SK-N-SH (cell line): ENCODE results near the gene GRK2. TPM values are rescaled to one million over a fixed set of nuclear protein-coding genes. Genes with fewer than 3 reads are reported as not detected.

Source experiments
- CTCF ChIA-PET: fragments of 300-600, 350-600 bp; formaldehyde crosslinking; extraction: SDS; loops from one replicate; lab custom pipeline; 2021; lab: Yijun Ruan, JAX
- POLR2A ChIA-PET: fragments of 350-600 bp; sonication (Branson Sonifier 250); formaldehyde crosslinking; extraction: SDS; loops from one replicate; lab custom pipeline; 2020; ENCODE audit warnings: antibody characterized with exemption, inconsistent platforms; lab: Yijun Ruan, JAX
- DNase-seq: peaks from one replicate; pipeline ENCODE4 v3.0.0; 2012
- H2AFZ ChIP-seq: fragments of 200-600 bp; sonication (generic); 2 replicates; pipeline ENCODE4 v1.8.1; 2016; ENCODE audit warnings: antibody characterized with exemption, mild to moderate bottlenecking, low read depth
- H3F3A ChIP-seq: fragments of 200-600 bp; sonication (generic); replicated peaks from 2 replicates; pipeline ENCODE3; 2016; ENCODE audit warnings: antibody characterized with exemption, mild to moderate bottlenecking; ENCODE audit not compliant: insufficient read depth
- H3K27ac ChIP-seq, 2 experiments: fragments of 200-500 bp in 1 of 2; fragments of 200-600 bp in 1 of 2; sonication (Bioruptor generic) in 1 of 2; sonication (generic), shearing (Covaris generic) in 1 of 2; 2 replicates each; pipeline versions ENCODE4 v1.5.1 to v1.6.1; 2014 to 2016; ENCODE audit warnings: low read depth in 2 of 2, inconsistent platforms in 1 of 2, low read length in 1 of 2, mild to moderate bottlenecking in 1 of 2, mixed read lengths in 1 of 2
- H3K27me3 ChIP-seq: fragments of 200-600 bp; sonication (generic), shearing (Covaris generic); 2 replicates; pipeline ENCODE4 v1.6.1; 2016; ENCODE audit warnings: mixed run types; ENCODE audit not compliant: insufficient read depth
- H3K36me3 ChIP-seq, 2 experiments: fragments of 200-500 bp in 1 of 2; fragments of 200-600 bp in 1 of 2; sonication (Bioruptor generic) in 1 of 2; sonication (generic) in 1 of 2; replicated peaks in 1 of 2; 2 replicates each; pipeline versions ENCODE3 to v1.5.1; 2014 to 2016; ENCODE audit warnings: low read length in 1 of 2, mild to moderate bottlenecking in 1 of 2; ENCODE audit not compliant: insufficient read depth in 2 of 2, control insufficient read depth in 1 of 2
- H3K4me1 ChIP-seq, 2 experiments: fragments of 200-500 bp in 1 of 2; fragments of 200-600 bp in 1 of 2; sonication (Bioruptor generic) in 1 of 2; sonication (generic), shearing (Covaris generic) in 1 of 2; 2 replicates each; pipeline versions ENCODE4 v1.5.1 to v1.6.1; 2014 to 2016; ENCODE audit warnings: low read depth in 1 of 2, low read length in 1 of 2, mixed run types in 1 of 2; ENCODE audit not compliant: insufficient read depth in 2 of 2, control insufficient read depth in 1 of 2
- H3K4me2 ChIP-seq: fragments of 200-600 bp; sonication (generic), shearing (Covaris generic); 2 replicates; pipeline ENCODE4 v1.6.1; 2017; ENCODE audit warnings: mixed run types
- H3K4me3 ChIP-seq, 2 experiments: fragments of 200-500 bp in 1 of 2; fragments of 200-600 bp in 1 of 2; sonication (Bioruptor generic) in 1 of 2; sonication (generic), shearing (Covaris generic) in 1 of 2; 2 replicates each; pipeline versions ENCODE4 v1.5.1 to v1.8.1; 2014 to 2016; ENCODE audit warnings: low read depth in 2 of 2, inconsistent platforms in 1 of 2, low read length in 1 of 2, mild to moderate bottlenecking in 1 of 2, mixed read lengths in 1 of 2, moderate library complexity in 1 of 2
- H3K79me2 ChIP-seq: fragments of 200-600 bp; sonication (generic); 2 replicates; pipeline ENCODE4 v1.8.1; 2017; ENCODE audit warnings: mild to moderate bottlenecking; ENCODE audit not compliant: insufficient read depth
- H3K9ac ChIP-seq: fragments of 200-600 bp; sonication (generic); 2 replicates; pipeline ENCODE4 v1.6.1; 2017; ENCODE audit warnings: mixed run types
- H3K9me2 ChIP-seq: fragments of 200-600 bp; sonication (generic); 2 replicates; pipeline ENCODE4 v1.6.1; 2017; ENCODE audit warnings: mixed run types
- H3K9me3 ChIP-seq: fragments of 200-600 bp; sonication (generic); 2 replicates; pipeline ENCODE4 v1.6.1; 2017; ENCODE audit warnings: mixed run types, mild to moderate bottlenecking, moderate library complexity
- H4K20me1 ChIP-seq: fragments of 200-600 bp; sonication (generic); 2 replicates; pipeline ENCODE4 v1.6.1; 2017; ENCODE audit warnings: mild to moderate bottlenecking, mixed run types; ENCODE audit not compliant: insufficient read depth
- CHD2 ChIP-seq: fragments of 150-350 bp; IDR thresholded peaks from 2 replicates; pipeline ENCODE4 v1.6.1; 2018; ENCODE audit warnings: low read length; ENCODE audit not compliant: partially characterized antibody
- ELF1 ChIP-seq: IDR thresholded peaks from 2 replicates; pipeline ENCODE4 v1.4.0; 2012
- EP300 ChIP-seq, 2 experiments: IDR thresholded peaks; 2 replicates each; pipeline versions ENCODE4 v1.4.0 to v1.6.1; 2012; ENCODE audit warnings: borderline replicate concordance in 1 of 2, low read depth in 1 of 2, low read length in 1 of 2
- EZH2phosphoT487 ChIP-seq: fragments of 200-600 bp; sonication (generic); IDR thresholded peaks from 2 replicates; pipeline ENCODE4 v1.6.1; 2017; ENCODE audit warnings: low read depth, mixed run types, mild to moderate bottlenecking, antibody characterized with exemption, moderate library complexity, borderline replicate concordance
- FOSL2 ChIP-seq: IDR thresholded peaks from 2 replicates; pipeline ENCODE4 v1.4.0; 2012; ENCODE audit warnings: low read depth, mild to moderate bottlenecking, moderate library complexity, borderline replicate concordance
- FOXJ3 ChIP-seq: sonication (generic); formaldehyde crosslinking; IDR thresholded peaks from 2 replicates; pipeline ENCODE4 v1.5.1; 2020; ENCODE audit warnings: mild to moderate bottlenecking, missing genetic modification reagents
- GABPA ChIP-seq: IDR thresholded peaks from 2 replicates; pipeline ENCODE4 v1.4.0; 2012; ENCODE audit warnings: low read depth, mild to moderate bottlenecking
- GATA2 ChIP-seq: sonication (generic); formaldehyde crosslinking; IDR thresholded peaks from 2 replicates; pipeline ENCODE4 v1.5.0; 2020; ENCODE audit warnings: mild to moderate bottlenecking, missing genetic modification reagents
- MEF2A ChIP-seq: IDR thresholded peaks from 2 replicates; pipeline ENCODE4 v1.4.0; 2012; ENCODE audit warnings: low read depth, borderline replicate concordance
- NRF1 ChIP-seq: IDR thresholded peaks from 2 replicates; pipeline ENCODE4 v1.6.1; 2012; ENCODE audit warnings: low read depth, mild to moderate bottlenecking, low read length
- RAD21 ChIP-seq: IDR thresholded peaks from 2 replicates; pipeline ENCODE4 v1.6.1; 2012; ENCODE audit warnings: mild to moderate bottlenecking, low read length
- SMC3 ChIP-seq: IDR thresholded peaks from 2 replicates; pipeline ENCODE4 v1.6.1; 2012; ENCODE audit warnings: low read depth, low read length, improper control_type of control experiment
- YY1 ChIP-seq: IDR thresholded peaks from 2 replicates; pipeline ENCODE4 v1.4.0; 2012; ENCODE audit warnings: low read depth, mild to moderate bottlenecking
- WGBS: methylation state at CpG from one replicate; pipeline ENCODE4 v1.1.6; 2017; ENCODE audit warnings: low lambda C conversion rate; 5-methylcytosine and 5-hydroxymethylcytosine counted together
- polyA plus RNA-seq, 3 experiments: library from polyadenylated mRNA; depleted of rRNA; stranded (reverse); fragments of >200 nt; gene quantifications; 2 replicates each; pipeline ENCODE4 v1.2.3, GENCODE V29; 2012
- TF ChIP-seq, protein P1 (sequence below): IDR thresholded peaks from 2 replicates; pipeline ENCODE4 v1.4.0; 2012; ENCODE audit warnings: low read depth, borderline replicate concordance
- TF ChIP-seq, protein P2 (sequence below): fragments of 150-350 bp; IDR thresholded peaks from 2 replicates; pipeline ENCODE4 v1.6.1; 2016; ENCODE audit warnings: mild to moderate bottlenecking, low read depth, low read length
- TF ChIP-seq, protein P3 (sequence below): IDR thresholded peaks from 2 replicates; pipeline ENCODE4 v1.4.0; 2012; ENCODE audit warnings: low read depth
- TF ChIP-seq, protein P4 (sequence below): IDR thresholded peaks from 2 replicates; pipeline ENCODE4 v1.6.1; 2012; ENCODE audit warnings: mild to moderate bottlenecking, low read depth, low read length, moderate library complexity

Gene GRK2
- polyA plus RNA-seq, 1 of the 3 experiments (the other 2 are of a cell fraction) = 48.5 TPM

DNA sequence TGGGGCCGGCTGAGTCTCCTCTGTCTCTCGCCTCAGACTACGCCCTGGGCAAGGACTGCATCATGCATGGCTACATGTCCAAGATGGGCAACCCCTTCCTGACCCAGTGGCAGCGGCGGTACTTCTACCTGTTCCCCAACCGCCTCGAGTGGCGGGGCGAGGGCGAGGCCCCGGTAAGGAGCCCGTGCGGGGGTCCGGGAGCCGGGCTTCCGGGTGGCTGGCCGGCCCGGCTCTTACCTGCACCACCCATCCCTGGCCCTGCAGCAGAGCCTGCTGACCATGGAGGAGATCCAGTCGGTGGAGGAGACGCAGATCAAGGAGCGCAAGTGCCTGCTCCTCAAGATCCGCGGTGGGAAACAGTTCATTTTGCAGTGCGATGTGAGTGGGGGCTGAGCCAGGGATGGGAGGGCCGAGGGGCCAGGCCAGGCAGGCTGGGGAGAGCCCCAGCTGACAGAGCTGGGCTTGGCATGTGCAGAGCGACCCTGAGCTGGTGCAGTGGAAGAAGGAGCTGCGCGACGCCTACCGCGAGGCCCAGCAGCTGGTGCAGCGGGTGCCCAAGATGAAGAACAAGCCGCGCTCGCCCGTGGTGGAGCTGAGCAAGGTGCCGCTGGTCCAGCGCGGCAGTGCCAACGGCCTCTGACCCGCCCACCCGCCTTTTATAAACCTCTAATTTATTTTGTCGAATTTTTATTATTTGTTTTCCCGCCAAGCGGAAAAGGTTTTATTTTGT, 18.7 kb downstream of the GRK2 start:
- Histone ChIP-seq H3K9me3 (no peaks in the 10 kb centered on the region), H3K9me2 (no peaks in the 10 kb centered on the region), H4K20me1 (no peaks in the 10 kb centered on the region), H3K4me2 (no peak overlapping the region), H3K27me3 (no peaks in the 10 kb centered on the region), H3F3A (peaks cover 13% of the 10 kb centered on the region), H3K79me2 (peaks cover 7% of the 10 kb centered on the region), H3K36me3 (peaks cover 3 to 49% of the 10 kb centered on the region in 2 experiments), H3K27ac (no peak overlapping the region), H3K9ac (no peak overlapping the region), H2AFZ (no peak overlapping the region), H3K4me1 (peaks cover 9 to 18% of the 10 kb centered on the region in 2 experiments; a peak in 3 of 4 replicates), H3K4me3 (no peak overlapping the region)
- DNase-seq = no peak
- POLR2A ChIA-PET = no interaction called here
- WGBS = 94% methylated on average over 20 of the region's 45 CpGs
- TF ChIP-seq ELF1 = no peak
- no peak for TF ChIP-seq FOXJ3 (CRISPR knock-in tag)
- TF ChIP-seq CHD2 = no peak
- no peak for TF ChIP-seq RAD21
- no peak for TF ChIP-seq MEF2A
- no peak for TF ChIP-seq YY1
- TF ChIP-seq, protein P1, sequence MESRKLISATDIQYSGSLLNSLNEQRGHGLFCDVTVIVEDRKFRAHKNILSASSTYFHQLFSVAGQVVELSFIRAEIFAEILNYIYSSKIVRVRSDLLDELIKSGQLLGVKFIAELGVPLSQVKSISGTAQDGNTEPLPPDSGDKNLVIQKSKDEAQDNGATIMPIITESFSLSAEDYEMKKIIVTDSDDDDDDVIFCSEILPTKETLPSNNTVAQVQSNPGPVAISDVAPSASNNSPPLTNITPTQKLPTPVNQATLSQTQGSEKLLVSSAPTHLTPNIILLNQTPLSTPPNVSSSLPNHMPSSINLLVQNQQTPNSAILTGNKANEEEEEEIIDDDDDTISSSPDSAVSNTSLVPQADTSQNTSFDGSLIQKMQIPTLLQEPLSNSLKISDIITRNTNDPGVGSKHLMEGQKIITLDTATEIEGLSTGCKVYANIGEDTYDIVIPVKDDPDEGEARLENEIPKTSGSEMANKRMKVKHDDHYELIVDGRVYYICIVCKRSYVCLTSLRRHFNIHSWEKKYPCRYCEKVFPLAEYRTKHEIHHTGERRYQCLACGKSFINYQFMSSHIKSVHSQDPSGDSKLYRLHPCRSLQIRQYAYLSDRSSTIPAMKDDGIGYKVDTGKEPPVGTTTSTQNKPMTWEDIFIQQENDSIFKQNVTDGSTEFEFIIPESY = no peak
- no peak for TF ChIP-seq GATA2 (CRISPR knock-in tag)
- TF ChIP-seq, protein P2, sequence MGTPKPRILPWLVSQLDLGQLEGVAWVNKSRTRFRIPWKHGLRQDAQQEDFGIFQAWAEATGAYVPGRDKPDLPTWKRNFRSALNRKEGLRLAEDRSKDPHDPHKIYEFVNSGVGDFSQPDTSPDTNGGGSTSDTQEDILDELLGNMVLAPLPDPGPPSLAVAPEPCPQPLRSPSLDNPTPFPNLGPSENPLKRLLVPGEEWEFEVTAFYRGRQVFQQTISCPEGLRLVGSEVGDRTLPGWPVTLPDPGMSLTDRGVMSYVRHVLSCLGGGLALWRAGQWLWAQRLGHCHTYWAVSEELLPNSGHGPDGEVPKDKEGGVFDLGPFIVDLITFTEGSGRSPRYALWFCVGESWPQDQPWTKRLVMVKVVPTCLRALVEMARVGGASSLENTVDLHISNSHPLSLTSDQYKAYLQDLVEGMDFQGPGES = no peak
- TF ChIP-seq, protein P3, sequence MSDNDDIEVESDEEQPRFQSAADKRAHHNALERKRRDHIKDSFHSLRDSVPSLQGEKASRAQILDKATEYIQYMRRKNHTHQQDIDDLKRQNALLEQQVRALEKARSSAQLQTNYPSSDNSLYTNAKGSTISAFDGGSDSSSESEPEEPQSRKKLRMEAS = no peak
- TF ChIP-seq FOSL2 = no peak
- TF ChIP-seq EP300 (IDR thresholded peaks at IDR 0.05; ENCODE audit: borderline replicate concordance in 1 of 2, low read depth in 1 of 2, low read length in 1 of 2) = no peak
- no peak for TF ChIP-seq EZH2phosphoT487
- TF ChIP-seq GABPA = no peak
- no peak for TF ChIP-seq SMC3
- TF ChIP-seq NRF1 = no peak
- TF ChIP-seq, protein P4, sequence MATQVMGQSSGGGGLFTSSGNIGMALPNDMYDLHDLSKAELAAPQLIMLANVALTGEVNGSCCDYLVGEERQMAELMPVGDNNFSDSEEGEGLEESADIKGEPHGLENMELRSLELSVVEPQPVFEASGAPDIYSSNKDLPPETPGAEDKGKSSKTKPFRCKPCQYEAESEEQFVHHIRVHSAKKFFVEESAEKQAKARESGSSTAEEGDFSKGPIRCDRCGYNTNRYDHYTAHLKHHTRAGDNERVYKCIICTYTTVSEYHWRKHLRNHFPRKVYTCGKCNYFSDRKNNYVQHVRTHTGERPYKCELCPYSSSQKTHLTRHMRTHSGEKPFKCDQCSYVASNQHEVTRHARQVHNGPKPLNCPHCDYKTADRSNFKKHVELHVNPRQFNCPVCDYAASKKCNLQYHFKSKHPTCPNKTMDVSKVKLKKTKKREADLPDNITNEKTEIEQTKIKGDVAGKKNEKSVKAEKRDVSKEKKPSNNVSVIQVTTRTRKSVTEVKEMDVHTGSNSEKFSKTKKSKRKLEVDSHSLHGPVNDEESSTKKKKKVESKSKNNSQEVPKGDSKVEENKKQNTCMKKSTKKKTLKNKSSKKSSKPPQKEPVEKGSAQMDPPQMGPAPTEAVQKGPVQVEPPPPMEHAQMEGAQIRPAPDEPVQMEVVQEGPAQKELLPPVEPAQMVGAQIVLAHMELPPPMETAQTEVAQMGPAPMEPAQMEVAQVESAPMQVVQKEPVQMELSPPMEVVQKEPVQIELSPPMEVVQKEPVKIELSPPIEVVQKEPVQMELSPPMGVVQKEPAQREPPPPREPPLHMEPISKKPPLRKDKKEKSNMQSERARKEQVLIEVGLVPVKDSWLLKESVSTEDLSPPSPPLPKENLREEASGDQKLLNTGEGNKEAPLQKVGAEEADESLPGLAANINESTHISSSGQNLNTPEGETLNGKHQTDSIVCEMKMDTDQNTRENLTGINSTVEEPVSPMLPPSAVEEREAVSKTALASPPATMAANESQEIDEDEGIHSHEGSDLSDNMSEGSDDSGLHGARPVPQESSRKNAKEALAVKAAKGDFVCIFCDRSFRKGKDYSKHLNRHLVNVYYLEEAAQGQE = no peak
- CTCF ChIA-PET = interaction anchor here (0.6 kb wide), 1 partner anchor 19 kb away, joined by 4 read pairs; no protein-coding TSS in a partner anchor
